A673 (cell line): Measurements from ENCODE around the gene C1orf198.

ENCODE experiments used
- CTCF ChIP-seq: fragments of 300-800, 200-600 bp; sonication (generic); conservative IDR thresholded peaks from 2 replicates; pipeline ENCODE4 v1.5.1; 2017; ENCODE audit warnings: low read depth, mild to moderate bottlenecking, antibody characterized with exemption, low read length, moderate library complexity, mixed read lengths
- EZH2 ChIP-seq: fragments of 200-600 bp; sonication (generic); IDR thresholded peaks from 2 replicates; pipeline ENCODE4 v1.6.1; 2017; ENCODE audit warnings: borderline replicate concordance, low read depth, mild to moderate bottlenecking, mixed read lengths, antibody characterized with exemption, low read length; ENCODE audit not compliant: poor library complexity, severe bottlenecking

- TF ChIP-seq EZH2 (no peak), CTCF (no peak)
These were observed 18.7 kb downstream of the C1orf198 start for GRCh38 chr1:230849451-230850224.
